NCI-H187 treated with DMSO at 0.1 percent for 48 hours (cell line): ENCODE measurements around the gene KCTD15.

ENCODE experiments used
- DNase-seq: peaks from one replicate; lab custom pipeline; 2025; lab: John Stamatoyannopoulos, UW

Gene KCTD15

DNA sequence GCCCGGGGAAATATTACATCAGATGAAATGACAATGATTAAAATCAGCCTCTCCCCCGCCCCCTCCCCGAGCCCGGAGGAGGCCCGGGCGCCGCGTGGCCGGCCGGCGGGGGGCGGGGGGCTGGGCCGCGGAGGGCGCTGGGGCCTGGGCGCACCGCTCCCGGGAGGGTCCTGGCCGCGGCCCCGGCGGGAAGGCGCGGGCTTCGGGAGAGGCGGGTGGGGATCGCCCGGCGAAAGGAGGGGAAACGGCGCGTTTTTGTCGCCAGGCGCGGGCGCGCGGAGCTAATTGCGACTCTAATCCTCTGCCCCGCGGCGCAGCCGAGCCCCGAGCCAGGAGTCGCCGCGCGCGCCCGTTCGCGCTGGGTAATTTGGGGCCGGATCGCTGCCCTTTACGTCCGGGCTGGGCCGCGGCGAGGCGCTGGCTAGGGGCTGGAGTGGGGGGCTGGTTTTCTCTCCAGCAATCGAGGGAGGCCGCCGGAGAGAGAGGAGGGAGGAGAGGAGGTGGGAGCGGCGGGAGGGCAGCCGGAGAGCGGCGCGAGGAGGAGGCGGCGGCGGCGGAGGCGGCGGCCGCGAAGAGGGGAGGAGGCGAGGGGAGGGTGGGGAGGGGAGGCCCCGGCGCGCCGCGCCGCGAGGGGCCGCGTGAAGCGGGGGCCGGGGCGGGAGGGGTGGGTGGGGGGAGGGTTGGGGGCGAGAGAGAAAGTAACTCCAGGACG is at the start of gene KCTD15:
Gene KCTD15 (plus strand): TSS at position 707 of the 712 bp plus-strand sequence. CDS start 3,585 bp downstream, outside the sequence.
- DNase-seq: no peak

GRCh38 chr19:33747273-33747672 is 49.4 kb upstream of the KCTD15 start:
- DNase-seq: no peak

DNA sequence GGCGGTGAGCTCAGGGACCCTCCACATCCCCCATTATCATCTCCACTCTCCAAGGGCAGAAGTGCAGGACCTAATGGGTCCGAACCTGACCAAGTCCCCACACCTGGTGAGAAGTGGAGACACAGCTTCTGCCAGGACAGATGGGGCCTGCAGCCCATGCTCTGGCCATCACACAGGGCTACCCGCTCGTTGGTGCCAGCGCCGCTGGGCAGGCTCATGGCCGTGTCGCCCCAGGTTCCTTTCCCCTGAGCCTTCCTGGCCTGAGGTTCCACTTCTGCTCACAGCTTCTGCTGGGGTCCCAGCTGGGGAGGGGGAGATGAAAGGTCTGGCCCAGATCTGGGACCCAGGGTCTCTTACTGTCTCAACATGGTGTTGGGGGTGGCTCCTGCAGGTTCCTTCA is 48.4 kb upstream of the KCTD15 start:
- no peak for DNase-seq

- no peak for DNase-seq
Measured at GRCh38 chr19:33749016-33749415, 47.7 kb upstream of the KCTD15 start.

GRCh38 chr19:33749619-33750175 is 47.0 kb upstream of the KCTD15 start:
- no peak for DNase-seq

- DNase-seq: no peak
Measured at GRCh38 chr19:33750587-33751435, 45.9 kb upstream of the KCTD15 start.

DNA sequence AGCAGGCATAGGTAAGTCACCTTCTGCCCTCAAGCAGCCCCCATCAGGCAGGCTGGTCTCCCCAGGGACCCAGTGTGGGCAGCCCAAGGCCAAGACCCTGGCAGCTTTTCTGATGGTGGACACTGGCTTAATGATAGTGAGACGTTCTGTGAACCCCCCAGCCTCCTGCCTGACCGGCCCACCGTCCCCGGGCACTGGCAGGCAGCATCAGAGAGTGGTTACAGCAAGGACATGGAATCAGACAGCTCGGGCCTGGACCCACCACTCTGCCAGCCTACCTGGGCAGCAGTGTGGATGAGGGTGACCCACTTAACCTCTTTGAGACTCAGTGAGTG is 45.3 kb upstream of the KCTD15 start:
- no peak for DNase-seq

GRCh38 chr19:33752018-33752800 is 44.5 kb upstream of the KCTD15 start:
- no peak for DNase-seq

- no peak for DNase-seq
Measured at GRCh38 chr19:33752945-33753344, 43.7 kb upstream of the KCTD15 start.

DNA sequence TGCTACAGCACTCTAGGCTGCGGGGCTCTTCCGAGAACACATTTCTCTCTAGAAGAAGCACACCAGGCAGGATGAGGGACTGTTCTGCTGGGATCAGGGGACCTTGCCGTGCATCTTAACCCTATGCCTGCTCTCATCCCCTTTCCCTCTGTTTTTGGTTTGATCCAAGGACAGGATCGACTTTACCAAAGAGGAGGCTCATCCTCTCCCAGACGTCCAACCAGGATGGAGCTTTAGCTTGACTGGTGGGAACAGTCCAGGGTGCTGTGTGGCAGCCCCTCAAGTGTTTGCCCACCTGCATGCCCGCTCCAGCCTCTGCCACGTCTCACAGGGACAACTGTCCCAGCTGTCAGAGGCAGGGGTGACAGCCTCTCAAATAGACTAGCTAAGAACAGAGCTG is 42.3 kb upstream of the KCTD15 start:
- no peak for DNase-seq

DNA sequence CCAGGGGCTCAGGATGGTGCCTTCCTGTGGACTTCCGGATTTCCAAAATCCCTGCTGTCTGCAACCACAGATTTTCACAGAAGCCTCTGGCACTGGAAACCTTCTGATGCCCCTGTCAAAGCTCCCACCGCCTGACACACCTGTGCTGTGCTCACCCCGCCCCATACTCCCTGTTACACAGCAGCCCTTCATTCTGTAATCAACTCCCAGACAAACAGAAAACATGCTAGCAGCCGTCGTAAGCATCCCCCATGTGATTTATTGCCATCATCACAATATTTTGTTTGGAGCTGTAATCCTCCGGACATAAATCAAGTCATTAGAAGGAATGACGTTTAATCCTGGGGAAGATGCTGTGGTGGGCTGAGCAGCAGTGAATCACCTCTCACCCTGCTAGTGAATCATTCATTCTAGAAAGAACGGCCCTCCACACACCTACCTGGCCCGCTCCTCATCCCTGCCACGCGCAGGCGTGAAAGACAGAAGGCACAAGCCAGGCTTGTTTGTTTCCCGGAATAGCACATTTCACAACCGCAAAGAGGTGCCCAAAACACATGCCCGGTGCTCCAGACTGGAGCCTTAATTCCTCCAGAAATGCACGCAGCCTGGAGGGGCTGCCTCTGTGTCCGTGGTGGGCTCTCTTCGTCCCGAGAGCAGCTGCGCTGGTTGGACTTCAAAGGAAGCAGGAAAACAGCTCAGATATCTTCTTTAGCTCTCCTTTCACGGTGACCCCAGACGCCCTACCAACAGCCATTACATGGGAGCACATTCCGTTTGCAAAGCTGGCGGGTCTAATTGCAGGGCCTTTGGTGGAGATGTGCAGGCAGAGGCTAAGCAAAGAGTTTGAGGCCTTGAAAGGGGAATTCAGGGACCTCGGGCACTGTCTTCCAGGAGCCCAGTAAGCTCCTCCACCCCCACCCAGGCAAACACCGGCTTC is 41.3 kb upstream of the KCTD15 start:
- DNase-seq: no peak

GRCh38 chr19:33756177-33756576 is 40.5 kb upstream of the KCTD15 start:
- DNase-seq: no peak

GRCh38 chr19:33758541-33759013 is 38.1 kb upstream of the KCTD15 start:
- no peak for DNase-seq

- DNase-seq: no peak
Measured at GRCh38 chr19:33759356-33759755, 37.3 kb upstream of the KCTD15 start.

- no peak for DNase-seq
Measured at GRCh38 chr19:33763633-33764371, 32.9 kb upstream of the KCTD15 start.

DNA sequence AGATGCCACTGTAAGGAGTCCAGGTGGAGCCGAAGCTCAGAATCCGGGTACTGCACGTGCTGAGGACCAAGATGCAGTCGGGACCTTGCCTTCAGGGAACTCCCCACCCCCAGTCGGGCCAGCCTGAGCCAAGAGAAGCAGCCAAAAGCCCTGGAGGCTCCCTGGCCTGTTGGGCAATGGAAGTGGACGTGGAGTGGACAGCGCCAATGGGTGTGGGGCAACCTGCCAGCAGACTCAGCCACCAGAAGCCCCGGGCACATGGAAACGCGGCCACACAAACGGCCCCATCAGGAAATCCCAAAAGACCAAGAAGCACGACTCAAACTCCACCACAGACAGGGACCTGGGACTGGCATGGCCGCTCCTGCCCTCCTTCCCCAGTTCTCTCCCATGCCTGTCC is 30.0 kb upstream of the KCTD15 start:
- no peak for DNase-seq

- DNase-seq: no peak
Measured at GRCh38 chr19:33767898-33768413, 28.7 kb upstream of the KCTD15 start.

- DNase-seq: no peak
Measured at GRCh38 chr19:33769208-33769607, 27.5 kb upstream of the KCTD15 start.

- no peak for DNase-seq
Measured at GRCh38 chr19:33770107-33770506, 26.6 kb upstream of the KCTD15 start.
